NCI-H345 treated with DMSO at 0.1 percent for 48 hours (cell line): ENCODE measurements around the gene ASIC2.
"Not testable (repeated sequence)": the region's sequence is repeated elsewhere in the genome, so short reads cannot be mapped to it uniquely, and the experiment has no call there.

Experiments
- DNase-seq: peaks from one replicate; lab custom pipeline; 2025; ENCODE audit not compliant: unreplicated experiment; lab: John Stamatoyannopoulos, UW

Gene ASIC2

GRCh38 chr17:32992321-32993033 is 300.6 kb downstream of the ASIC2 start:
- no peak for DNase-seq

DNA sequence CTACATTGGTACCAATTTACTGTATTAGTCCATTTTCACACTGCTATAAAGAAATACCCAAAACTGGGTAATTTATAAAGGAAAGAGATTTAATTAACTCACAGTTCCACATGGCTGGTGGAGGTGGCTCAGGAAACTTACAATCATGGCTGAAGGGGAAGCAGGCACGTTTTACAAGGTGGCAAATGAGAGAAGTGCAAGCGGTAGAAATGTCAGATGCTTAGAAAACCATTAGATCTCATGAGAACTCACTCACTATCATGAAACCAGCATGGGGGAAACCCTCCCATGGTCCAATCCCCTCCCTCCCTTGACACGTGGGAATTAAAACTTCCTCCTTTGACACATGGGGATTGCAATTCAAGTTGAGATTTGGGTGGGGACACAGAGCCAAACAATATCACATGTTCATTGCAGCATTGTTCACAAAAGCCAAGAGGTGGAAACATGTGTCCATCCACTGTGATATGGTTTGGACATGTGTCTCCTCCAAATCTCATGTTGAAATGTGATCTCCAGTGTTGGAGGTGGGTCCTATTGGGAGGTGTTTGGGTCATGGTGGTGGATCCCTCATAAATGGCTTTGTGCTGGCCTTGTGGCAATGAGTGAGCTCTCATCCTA is 304.5 kb downstream of the ASIC2 start:
- no peak for DNase-seq

- not testable (repeated sequence) for DNase-seq
Observed at GRCh38 chr17:32987868-32988267, 305.2 kb downstream of the ASIC2 start.

- DNase-seq, result not testable (repeated sequence)
Observed at GRCh38 chr17:32987453-32987805, 305.7 kb downstream of the ASIC2 start.

DNA sequence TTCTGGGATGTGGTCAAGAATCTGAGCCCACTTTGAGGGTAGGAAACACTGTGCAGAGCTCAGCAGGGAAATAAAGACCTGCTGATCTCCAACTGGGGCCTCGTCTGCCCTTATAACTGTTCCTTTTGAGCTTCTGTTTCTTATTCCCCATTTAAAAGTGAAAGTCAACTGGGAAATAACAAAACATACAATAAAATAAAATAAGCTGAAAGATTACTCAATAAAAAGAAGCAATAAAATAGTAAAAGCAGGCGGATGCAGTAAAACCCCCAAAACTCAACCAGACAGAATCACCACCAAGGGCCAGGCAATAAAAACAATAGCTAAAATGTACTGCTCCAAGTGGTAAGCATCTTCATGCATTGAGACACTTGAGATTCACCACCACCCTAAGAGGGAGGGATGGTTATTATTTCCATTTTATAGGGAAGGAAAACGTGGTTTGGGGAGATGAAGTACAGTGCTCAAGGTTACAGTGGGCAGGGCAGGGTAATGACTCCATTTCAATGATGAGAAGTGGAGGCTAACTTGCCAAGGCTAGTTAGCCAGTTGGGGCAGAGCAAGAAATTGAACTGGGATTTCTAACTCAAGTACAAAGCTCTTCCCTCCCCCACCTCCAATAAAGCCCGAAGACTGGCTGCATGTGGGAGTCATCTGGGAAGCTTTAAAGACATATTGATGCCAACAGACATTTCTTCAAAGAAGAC is 307.9 kb downstream of the ASIC2 start:
- DNase-seq, result no peak

DNA sequence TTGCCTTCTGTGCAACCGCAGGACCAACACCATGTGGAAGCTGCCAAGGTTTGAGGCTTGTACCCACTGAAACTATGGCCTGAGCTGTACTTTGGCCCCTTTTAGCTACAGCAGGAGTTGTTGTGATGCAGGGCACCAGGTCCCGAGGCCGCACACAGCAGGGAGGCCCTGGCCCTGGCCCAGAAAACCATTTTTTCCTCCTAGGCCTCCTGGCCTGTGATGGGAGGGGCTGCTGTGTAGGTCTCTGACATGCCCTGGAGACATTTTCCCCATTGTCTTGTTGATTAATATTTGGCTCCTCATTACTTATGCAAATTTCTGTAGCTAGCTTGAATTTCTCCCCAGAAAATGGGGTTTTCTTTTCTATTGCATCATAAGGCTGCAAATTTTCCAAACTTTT is 311.5 kb downstream of the ASIC2 start:
- not testable (repeated sequence) for DNase-seq

DNA sequence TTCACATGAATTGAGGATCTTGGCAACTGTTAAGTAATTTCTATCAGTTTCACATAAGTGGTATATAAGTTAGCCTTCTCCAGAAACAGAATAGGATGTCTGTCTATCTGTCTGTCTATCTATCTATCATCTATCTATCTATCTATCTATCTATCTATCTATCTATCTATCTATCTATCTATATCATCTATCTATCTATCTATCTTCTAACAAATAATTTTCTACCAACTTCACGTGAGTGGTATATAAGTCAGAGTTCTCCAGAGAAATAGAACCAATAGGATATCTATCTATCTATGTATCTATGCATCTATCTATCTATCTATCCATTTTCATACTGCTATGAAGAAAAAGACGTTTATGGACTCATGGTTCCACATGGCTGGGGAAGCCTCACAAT is 312.9 kb downstream of the ASIC2 start:
- DNase-seq, result no peak

DNA sequence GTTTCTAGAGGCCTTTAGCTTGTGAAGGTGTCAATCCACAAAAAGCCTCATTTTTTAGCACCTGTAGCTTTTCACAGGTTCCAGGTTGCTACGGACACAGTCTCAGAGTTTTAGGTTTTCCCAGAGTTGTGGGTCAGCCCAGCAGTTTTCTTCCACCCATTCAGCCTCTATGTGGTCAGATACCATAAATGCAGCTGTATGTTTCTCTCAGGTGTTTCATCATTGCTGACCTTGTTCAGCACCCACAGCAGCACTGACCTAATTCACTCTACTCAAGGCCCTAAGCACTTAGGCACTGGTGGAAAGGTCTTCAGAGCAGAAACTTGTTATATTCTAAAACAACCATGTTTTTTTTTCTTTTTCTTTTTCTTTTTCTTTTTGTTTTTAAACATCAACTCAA is 316.5 kb downstream of the ASIC2 start:
- no peak for DNase-seq

GRCh38 chr17:32976131-32976530 is 317.0 kb downstream of the ASIC2 start:
- no peak for DNase-seq

DNA sequence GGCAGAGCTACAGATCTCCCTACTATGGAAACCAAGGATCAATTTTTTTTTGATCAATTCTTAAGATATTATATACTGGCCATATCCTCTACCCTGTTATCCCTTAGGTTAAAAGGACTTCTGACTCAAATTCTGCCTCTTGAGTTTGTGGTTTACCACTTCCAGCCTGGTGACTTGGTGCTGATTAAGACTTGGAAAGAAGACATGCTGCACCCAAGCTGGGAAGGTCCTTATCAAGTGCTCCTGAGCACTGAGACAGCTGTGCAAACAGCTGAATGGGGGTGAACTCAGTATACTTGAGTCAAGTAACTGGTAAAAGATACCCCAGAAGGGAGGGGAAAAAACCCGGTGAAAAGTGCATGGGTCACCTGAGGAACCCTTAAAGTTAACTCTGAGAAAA is 321.9 kb downstream of the ASIC2 start:
- no peak for DNase-seq

DNA sequence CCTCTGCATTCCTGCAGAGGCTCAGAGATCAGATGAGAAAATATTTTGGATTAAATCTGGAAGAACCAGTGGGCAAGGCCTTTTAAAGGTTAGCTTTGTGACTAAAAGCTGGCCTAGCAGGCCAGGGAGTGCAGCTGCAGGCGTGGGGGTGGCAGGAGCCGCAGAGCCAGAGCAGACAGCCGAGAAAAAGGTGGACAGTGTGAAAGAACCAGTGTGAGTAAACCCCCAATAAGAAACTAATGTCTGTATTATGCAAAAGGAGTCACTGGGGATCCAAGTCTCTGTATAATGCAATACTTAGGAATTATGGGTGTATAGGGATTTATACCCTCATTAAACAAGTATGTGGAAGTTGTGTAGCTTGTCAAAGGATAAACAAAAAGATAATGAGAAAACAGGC is 322.8 kb downstream of the ASIC2 start:
- DNase-seq, result no peak

DNA sequence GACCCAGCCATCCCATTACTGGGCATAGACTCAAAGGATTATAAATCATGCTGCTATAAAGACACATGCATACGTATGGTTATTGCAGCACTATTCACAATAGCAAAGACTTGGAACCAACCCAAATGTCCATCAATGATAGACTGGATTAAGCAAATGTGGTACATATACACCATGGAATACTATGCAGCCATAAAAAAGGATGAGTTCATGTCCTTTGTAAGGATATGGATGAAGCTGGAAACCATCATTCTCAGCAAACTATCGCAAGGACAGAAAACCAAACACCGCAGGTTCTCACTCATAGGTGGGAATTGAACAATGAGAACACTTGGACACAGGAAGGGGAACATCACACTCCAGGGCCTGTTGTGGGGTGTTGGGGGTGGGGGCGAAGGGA is 323.9 kb downstream of the ASIC2 start:
- not testable (repeated sequence) for DNase-seq

GRCh38 chr17:32964541-32964940 is 328.6 kb downstream of the ASIC2 start:
- DNase-seq, result no peak
